GM12892 (cell line): ENCODE results near the gene AATF.

ENCODE experiments used
- DNase-seq: peaks from one replicate; pipeline ENCODE4 v3.0.0; 2011; ENCODE audit not compliant: insufficient read length
- FAIRE-seq: peaks from 2 replicates; lab custom pipeline; 2011; peaks lifted over from hg19 to GRCh38; lab: Jason Lieb, UNC
- POLR2A ChIP-seq: IDR thresholded peaks from 2 replicates; pipeline ENCODE4 v1.6.1; 2011; ENCODE audit warnings: low read depth, low read length, control low read depth
- POLR2AphosphoS5 ChIP-seq: IDR thresholded peaks from 2 replicates; pipeline ENCODE4 v1.6.1; 2011; ENCODE audit warnings: low read depth, low read length, control low read depth
- TAF1 ChIP-seq: IDR thresholded peaks from 2 replicates; pipeline ENCODE4 v1.6.1; 2011; ENCODE audit warnings: low read depth, mild to moderate bottlenecking, control low read depth, low read length, borderline replicate concordance

AATF gene

GRCh38 chr17:36945959-36946725, 2.6 kb upstream of the AATF start:
- FAIRE-seq (no peak), DNase-seq (no peak)
- TF ChIP-seq TAF1 (no peak), POLR2A (no peak), POLR2AphosphoS5 (no peak)

- TF ChIP-seq TAF1 = no peak
- TF ChIP-seq POLR2AphosphoS5 = no peak
- TF ChIP-seq POLR2A = no peak
- FAIRE-seq (no peak), DNase-seq (no peak)
Observed at GRCh38 chr17:36946726-36947091, 2.0 kb upstream of the AATF start.

- FAIRE-seq (no peak), DNase-seq (no peak)
- TF ChIP-seq POLR2AphosphoS5 (no peak), POLR2A (no peak), TAF1 (no peak)
Observed at GRCh38 chr17:36947922-36948716, 635 bp upstream of the AATF start.

- no peak for TF ChIP-seq POLR2A
- TF ChIP-seq POLR2AphosphoS5 = no peak
- no peak for TF ChIP-seq TAF1
- FAIRE-seq = no peak
- no peak for DNase-seq
Observed at GRCh38 chr17:36949461-36949927, 740 bp downstream of the AATF start.

GRCh38 chr17:36950027-36950426, 1.3 kb downstream of the AATF start:
- FAIRE-seq = no peak
- no peak for TF ChIP-seq POLR2AphosphoS5
- DNase-seq = no peak

GRCh38 chr17:36951084-36951789, 2.5 kb downstream of the AATF start:
- DNase-seq (no peak), FAIRE-seq (no peak)
- TF ChIP-seq TAF1 = no peak
- TF ChIP-seq POLR2A = no peak
- TF ChIP-seq POLR2AphosphoS5 = no peak

- TF ChIP-seq POLR2A = no peak
- no peak for TF ChIP-seq TAF1
- no peak for TF ChIP-seq POLR2AphosphoS5
- DNase-seq (no peak), FAIRE-seq (no peak)
Observed at GRCh38 chr17:36971508-36971907, 22.8 kb downstream of the AATF start.

- TF ChIP-seq TAF1 (no peak), POLR2A (no peak), POLR2AphosphoS5 (no peak)
- DNase-seq (no peak), FAIRE-seq (no peak)
Observed at GRCh38 chr17:36972186-36972700, 23.5 kb downstream of the AATF start.

- DNase-seq (no peak), FAIRE-seq (no peak)
- TF ChIP-seq POLR2A = no peak
- TF ChIP-seq POLR2AphosphoS5 = no peak
- TF ChIP-seq TAF1 = no peak
Observed at GRCh38 chr17:36972905-36973304, 24.2 kb downstream of the AATF start.

GRCh38 chr17:36975922-36976515, 27.3 kb downstream of the AATF start:
- no peak for TF ChIP-seq POLR2AphosphoS5
- DNase-seq = no peak
- FAIRE-seq = no peak

- TF ChIP-seq TAF1 = no peak
- TF ChIP-seq POLR2AphosphoS5 = no peak
- TF ChIP-seq POLR2A = no peak
- FAIRE-seq (no peak), DNase-seq (no peak)
Observed at GRCh38 chr17:36977066-36977465, 28.3 kb downstream of the AATF start.
